GM12865 (cell line): ENCODE results near the gene SYN1.
A peak's percentile ranks its signal among the peaks of the same experiment; 100 is the strongest.
"Not testable (repeated sequence)": the region's sequence is repeated elsewhere in the genome, so short reads cannot be mapped to it uniquely, and the experiment has no call there.

Experiments used
- DNase-seq: peaks from one replicate; pipeline ENCODE4 v3.0.0; 2010; ENCODE audit warnings: low read depth
- H3K4me3 ChIP-seq: 2 replicates; pipeline ENCODE4 v1.5.1; 2011; ENCODE audit warnings: mild to moderate bottlenecking, low read depth, low read length, control low read depth
- TF ChIP-seq, protein P1 (sequence below): IDR thresholded peaks from 2 replicates; pipeline ENCODE4 v1.5.1; 2011; ENCODE audit warnings: low read length, control low read depth, low read depth, inconsistent platforms; ENCODE audit not compliant: insufficient read depth; ENCODE audit errors: missing control alignments

The SYN1 gene

DNA sequence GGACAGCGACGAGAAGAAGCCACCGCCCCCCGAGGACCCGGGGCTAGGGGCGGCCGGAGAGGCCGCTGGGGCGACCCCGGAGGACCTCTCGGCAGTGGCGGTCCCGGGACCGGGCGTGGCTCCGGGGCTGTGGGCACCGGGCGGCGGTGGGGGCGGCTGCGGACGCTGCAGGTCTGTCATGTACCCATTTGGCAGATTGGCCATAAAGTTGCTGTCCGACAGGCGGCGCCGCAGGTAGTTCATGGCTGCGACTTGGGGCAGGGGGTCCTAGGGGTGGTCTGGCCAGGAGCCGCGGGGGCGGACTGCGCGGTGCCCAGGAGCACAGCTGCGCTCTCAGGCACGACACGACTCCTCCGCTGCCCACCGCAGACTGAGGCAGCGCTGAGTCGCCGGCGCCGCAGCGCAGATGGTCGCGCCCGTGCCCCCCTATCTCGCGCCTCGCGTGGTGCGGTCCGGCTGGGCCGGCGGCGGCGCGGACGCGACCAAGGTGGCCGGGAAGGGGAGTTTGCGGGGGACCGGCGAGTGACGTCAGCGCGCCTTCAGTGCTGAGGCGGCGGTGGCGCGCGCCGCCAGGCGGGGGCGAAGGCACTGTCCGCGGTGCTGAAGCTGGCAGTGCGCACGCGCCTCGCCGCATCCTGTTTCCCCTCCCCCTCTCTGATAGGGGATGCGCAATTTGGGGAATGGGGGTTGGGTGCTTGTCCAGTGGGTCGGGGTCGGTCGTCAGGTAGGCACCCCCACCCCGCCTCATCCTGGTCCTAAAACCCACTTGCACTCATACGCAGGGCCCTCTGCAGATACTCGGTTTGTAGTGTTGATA is at the start of gene SYN1:
SYN1 (minus strand) TSS at position 372 of the 817 bp plus-strand sequence; CDS start at position 243, 129 bp downstream.
- TF ChIP-seq, protein P1, sequence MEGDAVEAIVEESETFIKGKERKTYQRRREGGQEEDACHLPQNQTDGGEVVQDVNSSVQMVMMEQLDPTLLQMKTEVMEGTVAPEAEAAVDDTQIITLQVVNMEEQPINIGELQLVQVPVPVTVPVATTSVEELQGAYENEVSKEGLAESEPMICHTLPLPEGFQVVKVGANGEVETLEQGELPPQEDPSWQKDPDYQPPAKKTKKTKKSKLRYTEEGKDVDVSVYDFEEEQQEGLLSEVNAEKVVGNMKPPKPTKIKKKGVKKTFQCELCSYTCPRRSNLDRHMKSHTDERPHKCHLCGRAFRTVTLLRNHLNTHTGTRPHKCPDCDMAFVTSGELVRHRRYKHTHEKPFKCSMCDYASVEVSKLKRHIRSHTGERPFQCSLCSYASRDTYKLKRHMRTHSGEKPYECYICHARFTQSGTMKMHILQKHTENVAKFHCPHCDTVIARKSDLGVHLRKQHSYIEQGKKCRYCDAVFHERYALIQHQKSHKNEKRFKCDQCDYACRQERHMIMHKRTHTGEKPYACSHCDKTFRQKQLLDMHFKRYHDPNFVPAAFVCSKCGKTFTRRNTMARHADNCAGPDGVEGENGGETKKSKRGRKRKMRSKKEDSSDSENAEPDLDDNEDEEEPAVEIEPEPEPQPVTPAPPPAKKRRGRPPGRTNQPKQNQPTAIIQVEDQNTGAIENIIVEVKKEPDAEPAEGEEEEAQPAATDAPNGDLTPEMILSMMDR, result peak; percentile 17
- DNase-seq, result peak; percentile 81
- peak within 1 kb of the TSS; percentile 22; the same call in 1 of the 2 replicates for H3K4me3 ChIP-seq

DNA sequence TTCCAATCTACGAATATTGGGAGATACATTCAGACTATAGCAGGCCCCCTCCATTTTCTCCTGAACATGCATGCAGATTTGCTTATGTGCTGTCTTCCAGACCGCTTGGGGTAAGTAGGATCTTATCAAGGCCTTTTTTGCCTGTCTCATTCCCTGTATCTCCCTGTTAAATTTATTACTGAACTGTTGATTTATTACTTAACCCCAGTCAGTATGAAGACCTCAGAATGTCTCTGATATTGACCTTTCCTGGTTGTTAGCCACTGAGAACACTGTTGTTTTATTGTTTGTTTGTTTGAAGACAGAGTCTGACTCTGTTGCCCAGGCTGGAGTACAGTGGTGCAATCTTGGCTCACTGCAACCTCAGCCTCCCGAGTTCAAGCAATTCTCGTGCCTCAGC is 46.1 kb upstream of the SYN1 start:
- not testable (repeated sequence) for DNase-seq

DNA sequence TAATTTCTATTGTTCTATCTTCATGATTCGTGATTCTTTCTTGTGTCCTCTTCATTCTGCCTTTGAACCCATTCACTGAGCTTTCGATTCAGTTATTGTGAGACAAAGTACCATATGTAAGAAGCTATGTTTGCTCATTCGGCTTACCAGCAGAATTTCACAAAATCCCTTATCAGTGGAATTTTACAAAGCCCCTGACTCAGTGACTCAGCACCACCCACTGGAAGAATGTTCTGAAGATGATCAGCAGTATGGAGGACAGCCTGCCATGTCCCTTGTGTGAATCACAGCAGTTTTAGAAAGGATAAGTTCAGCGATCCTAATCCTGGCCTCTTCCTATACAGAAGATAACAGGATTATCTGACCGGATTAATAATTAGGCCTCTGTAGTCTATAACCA is 45.1 kb upstream of the SYN1 start:
- no peak overlapping the region for H3K4me3 ChIP-seq
- TF ChIP-seq, protein P1, result no peak
- no peak for DNase-seq

More for the DNA sequence above, 46.1 kb upstream of the SYN1 start:
- H3K4me3 ChIP-seq, result not testable (repeated sequence)

DNA sequence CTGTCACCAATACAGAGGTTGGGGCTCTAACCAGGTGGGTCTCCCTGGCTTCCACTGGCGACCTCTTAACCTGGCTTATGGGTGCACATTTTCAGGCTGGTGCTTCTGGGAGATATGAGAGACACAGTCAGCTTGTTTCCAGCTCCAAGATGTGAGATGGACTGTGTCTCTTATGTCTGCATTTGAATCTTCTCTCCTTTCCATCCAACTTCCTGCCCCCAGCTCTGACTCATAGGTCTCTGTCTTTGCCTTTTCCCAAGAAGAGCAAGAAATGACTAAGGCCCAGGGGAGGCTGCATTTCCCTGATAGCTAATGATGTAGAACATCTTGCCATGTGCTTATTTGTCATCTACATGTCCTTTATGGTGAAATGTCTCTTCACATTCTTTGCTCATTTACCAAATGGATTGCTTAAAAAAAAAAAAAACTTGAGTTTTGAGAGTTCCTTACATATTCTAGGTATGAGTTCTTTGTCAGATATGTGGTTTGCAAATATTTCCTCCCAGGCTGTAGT is 42.5 kb upstream of the SYN1 start:
- TF ChIP-seq, protein P1, result no peak
- no peak for DNase-seq
- no peak overlapping the region for H3K4me3 ChIP-seq

DNA sequence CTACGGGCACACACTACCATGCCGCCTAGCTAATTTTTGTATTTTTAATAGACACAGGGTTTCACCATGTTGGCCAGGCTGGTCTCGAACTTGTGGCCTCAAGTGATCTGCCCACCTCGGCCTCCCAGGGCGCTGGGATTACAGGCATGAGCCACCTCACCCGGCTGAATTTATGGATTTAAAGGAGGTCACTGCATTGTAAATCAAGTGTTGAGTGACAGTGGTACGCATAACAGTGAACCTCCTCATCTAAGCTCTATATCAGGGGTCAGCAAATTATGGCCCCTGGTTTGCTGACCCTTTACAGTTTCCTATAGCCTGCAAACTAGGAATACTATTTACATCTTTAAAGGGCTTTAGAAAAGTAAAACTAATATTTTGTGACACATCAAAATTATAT is 41.9 kb upstream of the SYN1 start:
- no peak overlapping the region for H3K4me3 ChIP-seq
- TF ChIP-seq, protein P1, result no peak
- DNase-seq, result no peak

DNA sequence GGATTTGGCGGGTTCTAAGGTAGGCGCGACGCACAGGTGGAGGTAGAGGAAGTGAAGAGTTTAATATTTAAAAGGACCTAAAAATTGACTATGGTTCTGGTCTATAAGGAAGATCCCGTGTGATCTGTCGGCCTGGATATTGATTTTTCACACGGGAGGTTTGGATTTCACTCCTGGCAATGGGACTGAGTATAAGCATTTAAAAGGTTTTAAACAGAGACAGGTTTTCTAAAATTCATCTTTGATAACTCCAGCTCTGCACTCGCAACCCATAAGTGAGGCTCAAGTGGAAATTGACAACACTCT is 39.7 kb upstream of the SYN1 start:
- peak overlapping the region; percentile 78 for H3K4me3 ChIP-seq
- TF ChIP-seq, protein P1, result no peak
- DNase-seq, result no peak

DNA sequence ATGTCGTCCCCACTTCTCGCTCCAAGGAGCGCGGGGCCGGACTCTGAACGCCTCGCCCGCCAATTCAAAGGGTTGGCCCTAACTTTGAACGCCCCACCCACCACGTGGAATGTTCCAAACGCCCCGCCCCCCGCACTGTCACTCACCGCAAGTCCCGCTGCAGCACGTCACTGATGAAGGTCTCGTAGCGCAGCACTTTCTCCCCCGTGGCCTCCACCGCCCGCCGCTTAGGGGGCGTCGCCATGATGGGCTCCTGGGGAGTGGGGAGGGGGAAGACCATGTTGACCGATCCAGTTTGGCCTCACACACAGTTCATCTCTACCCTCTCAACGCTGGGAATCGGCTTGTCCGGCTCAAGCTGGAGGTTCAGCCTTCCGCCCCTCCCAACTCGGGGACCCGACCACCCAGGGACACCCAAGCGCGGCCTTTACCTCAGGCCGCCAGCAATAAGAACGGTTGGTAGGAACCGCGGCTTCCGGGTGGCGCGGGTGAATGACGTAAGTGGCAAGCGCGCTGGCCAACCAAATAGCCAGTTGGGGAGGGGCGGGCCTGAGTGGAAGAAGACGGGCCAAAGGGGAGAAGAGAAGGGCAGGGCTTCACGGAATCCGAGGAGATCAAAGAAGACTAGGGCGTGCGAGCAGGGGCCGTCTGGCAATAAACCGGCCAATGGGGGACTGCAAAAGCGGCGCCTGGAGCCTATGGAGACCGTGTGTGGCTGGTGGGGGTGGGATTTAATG is 39.2 kb upstream of the SYN1 start, which contains the start of gene UXT:
UXT (minus strand) TSS at position 497 of the 737 bp plus-strand sequence; CDS start at position 244, 253 bp downstream.
- peak; percentile 97 for DNase-seq
- TF ChIP-seq, protein P1, result no peak
- H3K4me3 ChIP-seq, result peak within 1 kb of the TSS; percentile 78
